Measurements from ENCODE around the gene ADIPOR2. TPM values are rescaled to one million over a fixed set of nuclear protein-coding genes. Genes with fewer than 3 reads are reported as not detected.
A peak's percentile ranks its signal among the peaks of the same experiment; 100 is the strongest.

The ADIPOR2 gene
- total and polyA plus RNA-seq, 2 of the 4 experiments (the other 2 are of a cell fraction): 20.0 to 24.9 TPM

GRCh38 chr12:1644534-1645438 lies 46.1 kb upstream of the ADIPOR2 start:
- H4K5ac ChIP-seq (ENCODE audit: low read depth, low read length): no peak overlapping the region
- WGBS, 2 experiments (ENCODE audit: extremely low coverage in 2 of 2, insufficient read length in 1 of 2): 8% methylated on average over 2 of the region's 15 CpGs; no CpG with 5 or more reads in 1 of the 2 experiments
- no peak overlapping the region for H4K91ac ChIP-seq (ENCODE audit: insufficient read depth, low read depth, low read length)
- H3K23ac ChIP-seq (ENCODE audit: low read depth, low read length): no peak overlapping the region
- DNase-seq: peak; percentile 91
- ATAC-seq (ENCODE audit: low read depth): peak; percentile 82
- no peak overlapping the region for H4K8ac ChIP-seq (ENCODE audit: low read depth in 2 of 2, low read length in 2 of 2)
- intact Hi-C loops (cut with micrococcal nuclease) (no loop called here), in situ Hi-C loops (cut with MboI; ENCODE audit: low sequenced_read_pairs) (loop anchor here (5.0 kb wide), 2 partner anchors 143 to 293 kb away; no protein-coding TSS in a partner anchor), dilution Hi-C loops (cut with HindIII; ENCODE audit: low sequenced_read_pairs, unreplicated experiment) (no loop called here)
- no peak overlapping the region for H2BK20ac ChIP-seq (ENCODE audit: low read depth, low read length)
- no peak overlapping the region for H3K4me3 ChIP-seq (ENCODE audit: insufficient read depth, low read depth, low read length)
- ChIA-PET CTCF (no interaction called here), POLR2A (ENCODE audit: unreplicated experiment) (no interaction called here)
- H3K9ac ChIP-seq (ENCODE audit: low read depth, low read length): no peak overlapping the region
- H2BK5ac ChIP-seq (ENCODE audit: low read depth, low read length, poor library complexity, severe bottlenecking): no peak overlapping the region
- H3K27ac ChIP-seq (ENCODE audit: insufficient read depth, low read length): no peak overlapping the region
- H4K20me1 ChIP-seq (ENCODE audit: insufficient read depth, low read length): peaks cover 32% of the 10 kb centered on the region
- no peak for TF ChIP-seq BHLHE40 (IDR thresholded peaks at IDR 0.05; ENCODE audit: low read depth, low read length)
- TF ChIP-seq USF2 (IDR thresholded peaks at IDR 0.05; ENCODE audit: low read depth, low read length): no peak
- peak; percentile 62; the same call in 1 of the 2 replicates for TF ChIP-seq MAFK (IDR thresholded peaks at IDR 0.05; ENCODE audit: low read depth, low read length)
- peak; percentile 96 for TF ChIP-seq MXI1 (IDR thresholded peaks at IDR 0.05; ENCODE audit: borderline replicate concordance, low read depth, low read length)
- TF ChIP-seq CTCF (conservative IDR thresholded peaks at IDR 0.05; ENCODE audit: low read depth, low read length): no peak
- TF ChIP-seq SMC3 (IDR thresholded peaks at IDR 0.05; ENCODE audit: low read depth, low read length): no peak
- no peak overlapping the region for H3K14ac ChIP-seq (replicated peaks; ENCODE audit: low read depth, low read length)
- no peaks in the 10 kb centered on the region for H3K9me3 ChIP-seq (ENCODE audit: control insufficient read depth, insufficient read depth, low read length)
- BruUV-seq (replicated peaks): no TSS peak
- H3K79me1 ChIP-seq (ENCODE audit: low read depth in 1 of 2, low read length in 2 of 2): peaks cover 15 to 76% of the 10 kb centered on the region in 2 experiments; a peak in 3 of 4 replicates
- no peak overlapping the region for H3K56ac ChIP-seq (ENCODE audit: extremely low read depth, insufficient read depth, low read length)
- no peak overlapping the region for H3K4ac ChIP-seq (ENCODE audit: low read depth, low read length)
- no peak overlapping the region for H2BK15ac ChIP-seq (ENCODE audit: low read depth, low read length)
- no peak overlapping the region for H2BK120ac ChIP-seq (ENCODE audit: low read depth, low read length)
- no peak overlapping the region for H2AK5ac ChIP-seq (ENCODE audit: low read depth, low read length)
- H3K27me3 ChIP-seq (ENCODE audit: control insufficient read depth, insufficient read depth, low read length): no peaks in the 10 kb centered on the region
- peaks cover 12% of the 10 kb centered on the region for H3K9me1 ChIP-seq (ENCODE audit: insufficient read depth, low read length)
- no peak overlapping the region for H3K18ac ChIP-seq (ENCODE audit: low read depth, low read length)
- H3K4me2 ChIP-seq (ENCODE audit: low read depth, low read length): peak overlapping the region; percentile 50; the same call in 1 of the 2 replicates
- peaks cover 10% of the 10 kb centered on the region for H3K4me1 ChIP-seq (ENCODE audit: control insufficient read depth, insufficient read depth, low read length)
- H2AK9ac ChIP-seq (replicated peaks; ENCODE audit: low read depth, low read length, poor library complexity): no peak overlapping the region
- H3K36me3 ChIP-seq (ENCODE audit: control insufficient read depth, insufficient read depth, low read length): peaks cover 19% of the 10 kb centered on the region
- no peak overlapping the region for H2AFZ ChIP-seq (replicated peaks; ENCODE audit: low read length, poor library complexity)
